Kidney epithelial cell (primary cell): ENCODE results near the gene DNER. TPM values are rescaled to one million over a fixed set of nuclear protein-coding genes. Genes with fewer than 3 reads are reported as not detected.
A peak's percentile ranks its signal among the peaks of the same experiment; 100 is the strongest.
"Not testable (repeated sequence)": the region's sequence is repeated elsewhere in the genome, so short reads cannot be mapped to it uniquely, and the experiment has no call there.

Source experiments
- DNase-seq: peaks from one replicate; pipeline ENCODE4 v3.0.0-alpha.2; 2010; ENCODE audit warnings: low read depth
- H3K27me3 ChIP-seq: 2 replicates; pipeline ENCODE4 v1.6.0; 2011; ENCODE audit warnings: low read length; ENCODE audit not compliant: control insufficient read depth, insufficient read depth
- H3K36me3 ChIP-seq: 2 replicates; pipeline ENCODE4 v1.5.1; 2011; ENCODE audit warnings: low read length; ENCODE audit not compliant: control insufficient read depth, insufficient read depth
- H3K4me3 ChIP-seq: 2 replicates; pipeline ENCODE4 v1.5.1; 2011; ENCODE audit warnings: low read depth, mild to moderate bottlenecking, control low read depth, low read length
- CTCF ChIP-seq: IDR thresholded peaks from 2 replicates; pipeline ENCODE4 v1.5.1; 2011; ENCODE audit warnings: mild to moderate bottlenecking, moderate library complexity, low read length, control low read depth, inconsistent platforms; ENCODE audit not compliant: insufficient read depth, poor library complexity, severe bottlenecking
- total RNA-seq: library from RNA; depleted of rRNA; stranded (reverse); fragments of >200 nt; gene quantifications from 2 replicates; pipeline ENCODE4 v1.2.3, GENCODE V29; 2015

The DNER gene
- total RNA-seq, 1 donor from 2014 or later, result 5.5 TPM

GRCh38 chr2:229725716-229726574 lies 11.6 kb upstream of the DNER start:
- Histone ChIP-seq H3K27me3 (no peaks in the 10 kb centered on the region), H3K4me3 (no peak overlapping the region), H3K36me3 (no peaks in the 10 kb centered on the region)
- peak; percentile 65 for DNase-seq
- no peak for TF ChIP-seq CTCF

GRCh38 chr2:229723192-229723591 lies 8.8 kb upstream of the DNER start:
- H3K36me3 ChIP-seq, DNase-seq, H3K27me3 ChIP-seq, H3K4me3 ChIP-seq: not testable (repeated sequence)

- Histone ChIP-seq H3K27me3 (peaks cover 12% of the 10 kb centered on the region), H3K36me3 (no peaks in the 10 kb centered on the region), H3K4me3 (no peak overlapping the region)
- DNase-seq, result no peak
- no peak for TF ChIP-seq CTCF
Observed at GRCh38 chr2:229719926-229720647, 5.7 kb upstream of the DNER start.

- DNase-seq, result no peak
- H3K27me3 ChIP-seq, result peaks cover 29% of the 10 kb centered on the region
- H3K4me3 ChIP-seq, result no peak overlapping the region
- TF ChIP-seq CTCF, result no peak
- no peaks in the 10 kb centered on the region for H3K36me3 ChIP-seq
Observed at GRCh38 chr2:229718057-229718456, 3.7 kb upstream of the DNER start.

GRCh38 chr2:229715895-229716507 lies 1.6 kb upstream of the DNER start:
- peak; percentile 9 for DNase-seq
- Histone ChIP-seq H3K27me3 (peaks cover 30% of the 10 kb centered on the region), H3K4me3 (no peak overlapping the region), H3K36me3 (no peaks in the 10 kb centered on the region)
- peak; percentile 62 for TF ChIP-seq CTCF
